GM11168 (cell line): Measurements from ENCODE around the gene CSHL1.
"Not testable (repeated sequence)": the region's sequence is repeated elsewhere in the genome, so short reads cannot be mapped to it uniquely, and the experiment has no call there.

Source experiments
- in situ Hi-C: fragments of 300-500 bp; cut with MboI; formaldehyde crosslinking; loops from one replicate; pipeline ENCODE4 v1.12.0; 2022; ENCODE audit warnings: low sequenced_read_pairs; ENCODE audit not compliant: unreplicated experiment

Gene CSHL1

DNA sequence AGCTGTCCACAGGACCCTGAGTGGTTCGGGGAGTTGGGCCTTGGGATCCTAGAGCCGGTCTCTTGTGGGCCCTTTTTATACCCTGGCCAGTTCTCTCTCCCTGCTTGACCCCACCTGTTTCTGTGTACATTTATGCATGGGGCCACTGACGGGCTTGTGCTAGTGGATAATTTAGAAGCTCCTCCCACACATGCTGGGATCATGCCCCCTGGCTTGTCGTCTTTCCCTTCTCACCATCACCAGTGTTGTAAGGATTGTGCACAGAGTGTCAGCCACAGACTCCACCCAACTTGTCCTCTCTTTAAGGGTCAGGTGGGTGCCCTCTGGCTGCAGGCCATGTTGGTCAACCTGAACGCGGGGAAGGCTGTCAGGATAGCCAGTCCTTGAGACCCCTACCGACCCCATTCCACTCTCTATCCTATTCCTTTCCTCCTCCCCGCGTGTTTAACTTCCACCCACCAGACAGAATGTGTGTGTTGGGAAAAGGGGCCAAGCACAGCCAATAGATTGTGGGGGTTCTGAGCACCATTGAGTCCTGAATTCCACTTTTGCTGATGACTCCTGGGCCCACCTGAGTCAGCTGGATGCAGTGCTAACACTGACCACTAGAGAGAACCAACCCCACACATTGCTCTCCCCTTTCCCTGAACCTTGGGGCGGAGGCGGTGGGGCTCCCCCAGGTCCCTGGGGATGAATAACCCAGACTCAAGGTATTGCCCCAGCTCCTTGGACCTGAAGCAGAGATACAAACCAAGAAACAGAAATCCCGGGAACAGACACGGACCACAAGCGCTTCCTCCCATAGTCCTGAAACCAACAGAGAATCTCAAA is 14.3 kb downstream of the CSHL1 start, which contains the start of gene CSH1:
Gene CSH1, minus strand, starts transcription at position 51 of the 831 bp plus-strand sequence. CDS start 63 bp downstream, outside the sequence.
- in situ Hi-C loops, result not testable (repeated sequence)

DNA sequence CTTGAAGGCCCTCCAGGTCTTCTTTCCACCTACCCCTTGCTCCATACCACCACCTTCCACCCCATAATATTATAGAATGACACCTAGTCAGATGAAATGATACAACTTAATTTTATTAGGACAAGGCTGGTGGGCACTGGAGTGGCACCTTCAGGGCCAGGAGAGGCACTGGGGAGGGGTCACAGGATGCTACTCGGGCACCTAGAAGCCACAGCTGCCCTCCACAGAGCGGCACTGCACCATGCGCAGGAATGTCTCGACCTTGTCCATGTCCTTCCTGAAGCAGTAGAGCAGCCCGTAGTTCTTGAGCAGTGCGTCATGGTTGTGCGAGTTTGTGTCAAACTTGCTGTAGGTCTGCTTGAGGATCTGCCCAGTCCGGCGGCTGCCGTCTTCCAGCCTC is 16.2 kb downstream of the CSHL1 start:
- in situ Hi-C loops, result not testable (repeated sequence)

GRCh38 chr17:63894021-63894420 is 17.0 kb downstream of the CSHL1 start:
- in situ Hi-C loops, result not testable (repeated sequence)

DNA sequence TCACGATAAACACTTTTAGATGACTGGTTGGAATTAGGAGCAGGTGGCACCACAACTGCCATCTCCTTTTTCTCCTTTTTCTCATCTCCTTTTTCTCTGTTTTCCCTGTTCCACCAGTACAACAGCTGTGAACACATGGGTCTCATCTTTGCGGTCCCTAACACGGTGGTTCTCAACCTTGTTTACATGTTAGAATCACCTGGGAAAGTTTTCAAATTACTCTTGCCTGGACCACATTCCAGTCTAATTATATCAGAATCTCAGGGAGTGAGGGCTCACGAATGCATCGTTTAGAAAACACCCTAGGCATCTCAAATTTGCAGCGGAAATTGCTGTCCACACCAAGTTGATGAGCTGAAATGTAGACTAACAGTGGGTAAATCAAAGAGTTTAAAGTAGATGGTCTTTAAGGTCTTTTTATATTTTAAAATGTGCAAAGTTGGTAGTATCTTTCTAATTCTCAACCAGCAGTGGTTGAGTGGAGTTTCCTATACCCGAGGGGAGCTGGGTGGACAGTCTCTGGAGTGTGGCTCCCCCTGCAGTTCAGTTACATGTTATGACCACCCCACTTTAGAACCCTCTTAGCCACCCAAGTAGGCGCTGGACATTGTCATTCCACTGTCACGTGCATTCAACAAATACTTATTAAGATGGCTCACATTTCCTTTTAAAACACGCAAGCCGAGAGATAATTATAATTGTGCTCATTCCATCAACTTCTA is 18.6 kb downstream of the CSHL1 start:
- in situ Hi-C loops, result not testable (repeated sequence)

- in situ Hi-C loops, result not testable (repeated sequence)
Observed at GRCh38 chr17:63889026-63889848, 21.8 kb downstream of the CSHL1 start.

- in situ Hi-C loops, result not testable (repeated sequence)
Observed at GRCh38 chr17:63885119-63885518, 25.9 kb downstream of the CSHL1 start.

GRCh38 chr17:63882626-63883126 is 28.4 kb downstream of the CSHL1 start:
- in situ Hi-C loops, result not testable (repeated sequence)

- in situ Hi-C loops, result no loop called here
Observed at GRCh38 chr17:63881935-63882601, 29.0 kb downstream of the CSHL1 start, which contains the start of gene GH2. GH2 (minus strand) TSS chr17:63881944; CDS start chr17:63881801, 143 bp downstream.

DNA sequence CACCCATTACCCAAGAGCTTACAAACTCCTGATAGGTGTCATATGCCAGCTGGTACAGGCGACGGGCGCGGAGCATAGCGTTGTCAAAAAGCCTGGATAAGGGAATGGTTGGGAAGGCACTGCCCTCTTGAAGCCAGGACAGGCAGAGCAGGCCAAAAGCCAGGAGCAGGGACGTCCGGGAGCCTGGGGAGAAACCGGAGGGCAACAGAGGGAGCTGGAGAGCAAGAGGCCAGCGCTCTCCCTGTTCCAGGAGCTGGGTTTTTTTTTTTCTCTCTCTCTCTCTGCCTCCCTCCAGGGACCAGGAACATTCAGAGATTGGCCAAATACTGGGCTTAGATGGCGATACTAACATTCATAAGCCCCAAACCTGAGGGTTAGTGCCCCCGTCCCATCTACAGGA is 29.7 kb downstream of the CSHL1 start:
- in situ Hi-C loops, result not testable (repeated sequence)

- in situ Hi-C loops, result no loop called here
Observed at GRCh38 chr17:63880706-63881105, 30.4 kb downstream of the CSHL1 start.

GRCh38 chr17:63878413-63878812 is 32.6 kb downstream of the CSHL1 start:
- in situ Hi-C loops, result not testable (repeated sequence)

GRCh38 chr17:63874693-63875092 is 36.4 kb downstream of the CSHL1 start:
- in situ Hi-C loops, result not testable (repeated sequence)

- in situ Hi-C loops, result not testable (repeated sequence)
Observed at GRCh38 chr17:63874061-63874626, 36.9 kb downstream of the CSHL1 start.

GRCh38 chr17:63873577-63873976 is 37.5 kb downstream of the CSHL1 start, which contains the start of gene CSH2:
CSH2 (minus strand) TSS chr17:63873677; CDS start chr17:63873614, 63 bp downstream.
- in situ Hi-C loops, result not testable (repeated sequence)

- in situ Hi-C loops, result not testable (repeated sequence)
Observed at GRCh38 chr17:63871646-63872365, 39.3 kb downstream of the CSHL1 start.

DNA sequence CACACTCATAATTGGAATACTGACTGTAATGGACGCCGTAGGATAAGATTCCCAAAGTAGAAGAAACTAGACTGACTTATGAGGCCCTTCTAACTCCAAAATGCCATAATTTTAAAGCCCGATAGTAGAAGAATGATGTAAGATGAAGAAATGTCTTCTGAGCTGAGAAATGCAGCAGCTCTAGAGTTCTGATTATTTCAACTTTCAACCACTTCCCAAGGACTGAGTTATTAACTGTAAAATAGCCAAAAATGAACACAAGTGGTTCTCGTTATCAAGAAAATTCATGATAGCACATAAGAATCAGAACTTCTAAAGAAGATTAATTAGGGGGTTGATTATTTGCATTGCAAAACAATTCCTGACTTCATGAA is 40.8 kb downstream of the CSHL1 start:
- in situ Hi-C loops, result not testable (repeated sequence)

DNA sequence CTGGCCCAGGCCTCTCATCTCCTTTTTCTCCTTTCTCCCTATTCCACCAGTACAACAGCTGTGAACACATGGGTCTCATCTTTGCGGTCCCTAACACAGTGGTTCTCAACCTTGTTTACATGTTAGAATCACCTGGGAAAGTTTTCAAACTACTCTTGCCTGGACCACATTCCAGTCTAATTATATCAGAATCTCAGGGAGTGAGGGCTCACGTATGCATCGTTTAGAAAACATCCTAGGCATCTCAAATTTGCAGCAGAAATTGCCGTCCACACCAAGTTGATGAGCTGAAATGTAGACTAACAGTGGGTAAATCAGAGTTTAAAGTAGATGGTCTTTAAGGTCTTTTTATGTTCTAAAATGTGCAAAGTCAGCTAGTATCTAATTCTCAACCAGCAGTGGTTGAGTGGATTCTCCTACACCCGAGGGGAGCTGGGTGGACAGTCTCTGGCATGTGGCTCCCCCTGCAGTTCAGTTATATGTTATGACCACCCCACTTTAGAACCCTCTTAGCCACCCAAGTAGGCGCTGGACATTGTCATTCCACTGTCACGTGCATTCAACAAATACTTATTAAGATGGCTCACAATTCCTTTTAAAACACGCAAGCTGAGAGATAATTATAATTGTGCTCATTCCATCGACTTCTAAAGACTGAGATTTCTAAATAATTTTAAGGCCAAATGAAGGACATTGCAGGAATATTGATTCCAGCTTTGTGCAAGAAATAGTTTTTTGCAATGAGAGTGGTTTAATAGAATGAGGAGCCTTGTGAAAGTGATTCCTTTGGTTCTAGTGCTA is 41.4 kb downstream of the CSHL1 start:
- in situ Hi-C loops, result not testable (repeated sequence)

DNA sequence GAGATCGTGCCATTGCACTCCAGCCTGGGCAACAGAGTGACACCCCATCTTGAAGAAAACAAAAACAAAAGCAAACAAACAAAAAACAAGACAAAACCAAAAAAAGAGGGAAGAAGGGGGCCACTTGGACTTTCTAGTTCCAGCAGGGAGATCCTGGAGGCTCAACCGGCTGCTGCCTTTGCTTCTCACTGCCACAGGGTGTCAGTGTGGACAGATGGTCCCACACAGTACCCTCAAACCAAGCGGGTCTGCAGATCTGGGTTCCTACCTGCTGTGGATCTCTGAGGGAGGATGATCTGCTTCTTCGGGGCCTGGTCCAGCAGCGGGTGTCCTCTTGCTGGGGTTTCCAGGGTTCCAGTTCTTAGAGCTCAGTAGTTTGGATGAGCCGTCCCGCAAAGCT is 44.4 kb downstream of the CSHL1 start:
- in situ Hi-C loops, result not testable (repeated sequence)
